HG03175 (cell line): ENCODE data around the gene MAX.
A peak's percentile ranks its signal among the peaks of the same experiment; 100 is the strongest.

Experiments
- ATAC-seq: cut with Tn5 transposase; IDR thresholded peaks from one replicate; pipeline ENCODE4 v1.9.1; 2021; ENCODE audit warnings: mild to moderate bottlenecking, moderate library complexity; ENCODE audit not compliant: unreplicated experiment

Gene MAX

GRCh38 chr14:65102441-65103149, at the start of gene MAX:
Gene MAX (minus strand): TSS chr14:65102517. CDS start chr14:65102339, 178 bp downstream.
- peak; percentile 89 for ATAC-seq

GRCh38 chr14:65151609-65151956, 49.3 kb upstream of the MAX start:
- no peak for ATAC-seq

- ATAC-seq, result no peak
Measured at GRCh38 chr14:65150898-65151608, 48.7 kb upstream of the MAX start.

GRCh38 chr14:65149116-65149515, 46.8 kb upstream of the MAX start:
- no peak for ATAC-seq

- no peak for ATAC-seq
Measured at GRCh38 chr14:65144170-65144569, 41.9 kb upstream of the MAX start.

GRCh38 chr14:65142914-65143625, 40.8 kb upstream of the MAX start:
- no peak for ATAC-seq

- ATAC-seq, result no peak
Measured at GRCh38 chr14:65142429-65142828, 40.1 kb upstream of the MAX start.

- no peak for ATAC-seq
Measured at GRCh38 chr14:65141523-65141922, 39.2 kb upstream of the MAX start.

- no peak for ATAC-seq
Measured at GRCh38 chr14:65137648-65138307, 35.5 kb upstream of the MAX start.

GRCh38 chr14:65134651-65135579, 32.6 kb upstream of the MAX start:
- no peak for ATAC-seq

- ATAC-seq, result no peak
Measured at GRCh38 chr14:65132855-65133254, 30.5 kb upstream of the MAX start.

- no peak for ATAC-seq
Measured at GRCh38 chr14:65131301-65131701, 29.0 kb upstream of the MAX start.

GRCh38 chr14:65128096-65128495, 25.8 kb upstream of the MAX start:
- ATAC-seq, result no peak

- no peak for ATAC-seq
Measured at GRCh38 chr14:65117769-65118745, 15.7 kb upstream of the MAX start.

GRCh38 chr14:65115615-65116014, 13.3 kb upstream of the MAX start:
- ATAC-seq, result no peak

GRCh38 chr14:65110525-65110924, 8.2 kb upstream of the MAX start:
- ATAC-seq, result no peak

- no peak for ATAC-seq
Measured at GRCh38 chr14:65109357-65109756, 7.0 kb upstream of the MAX start.

- no peak for ATAC-seq
Measured at GRCh38 chr14:65107200-65107599, 4.9 kb upstream of the MAX start.

- no peak for ATAC-seq
Measured at GRCh38 chr14:65106736-65107135, 4.4 kb upstream of the MAX start.
